ENCODE measurements around the gene MPPED2. TPM values are rescaled to one million over a fixed set of nuclear protein-coding genes. Genes with fewer than 3 reads are reported as not detected.

MPPED2 gene
- total and polyA plus RNA-seq, 2 of the 13 experiments (the other 11 are each of a cell fraction or from before 2014, with no cell fraction given) = not detected

- TF ChIP-seq EHMT2 (IDR thresholded peaks at IDR 0.05; ENCODE audit: borderline replicate concordance, low read depth, low read length) (no peak), GATAD1 (CRISPR knock-in tag; IDR thresholded peaks at IDR 0.05) (no peak), KDM5A (IDR thresholded peaks at IDR 0.05; ENCODE audit: borderline replicate concordance, low read length) (no peak), PHF20 (CRISPR knock-in tag; IDR thresholded peaks at IDR 0.05) (no peak), ZGPAT (CRISPR knock-in tag; IDR thresholded peaks at IDR 0.05) (peak; percentile 72), ZKSCAN8 (CRISPR knock-in tag; IDR thresholded peaks at IDR 0.05; ENCODE audit: borderline replicate concordance) (0 out of 2 replicates have a peak, but pooled peaks have one; percentile 18), NR1H2 (CRISPR knock-in tag; IDR thresholded peaks at IDR 0.05; ENCODE audit: borderline replicate concordance, low read depth) (no peak), PAF1 (CRISPR knock-in tag; IDR thresholded peaks at IDR 0.05) (no peak), MTF1 (CRISPR knock-in tag; IDR thresholded peaks at IDR 0.05) (no peak), THAP9 (CRISPR knock-in tag; IDR thresholded peaks at IDR 0.05; ENCODE audit: borderline replicate concordance) (no peak), HOMEZ (CRISPR knock-in tag; IDR thresholded peaks at IDR 0.05; ENCODE audit: low read depth) (peak; percentile 58; the same call in 1 of the 2 replicates), KLF11 (CRISPR knock-in tag; IDR thresholded peaks at IDR 0.05) (0 out of 2 replicates have a peak, but pooled peaks have one; percentile 31), HNRNPUL1 (IDR thresholded peaks at IDR 0.05; ENCODE audit: low read depth, low read length) (no peak), ZNF256 (CRISPR knock-in tag; conservative IDR thresholded peaks at IDR 0.05) (no peak), POLR2AphosphoS2 (IDR thresholded peaks at IDR 0.05; ENCODE audit: low read depth, low read length) (no peak), IKZF5 (CRISPR knock-in tag; IDR thresholded peaks at IDR 0.05) (peak; percentile 60; the same call in 1 of the 2 replicates), TBP (CRISPR knock-in tag; IDR thresholded peaks at IDR 0.05) (no peak)
- TF ChIP-seq, protein P1, sequence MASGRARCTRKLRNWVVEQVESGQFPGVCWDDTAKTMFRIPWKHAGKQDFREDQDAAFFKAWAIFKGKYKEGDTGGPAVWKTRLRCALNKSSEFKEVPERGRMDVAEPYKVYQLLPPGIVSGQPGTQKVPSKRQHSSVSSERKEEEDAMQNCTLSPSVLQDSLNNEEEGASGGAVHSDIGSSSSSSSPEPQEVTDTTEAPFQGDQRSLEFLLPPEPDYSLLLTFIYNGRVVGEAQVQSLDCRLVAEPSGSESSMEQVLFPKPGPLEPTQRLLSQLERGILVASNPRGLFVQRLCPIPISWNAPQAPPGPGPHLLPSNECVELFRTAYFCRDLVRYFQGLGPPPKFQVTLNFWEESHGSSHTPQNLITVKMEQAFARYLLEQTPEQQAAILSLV (CRISPR knock-in tag; IDR thresholded peaks at IDR 0.05; ENCODE audit: borderline replicate concordance) = no peak
- TF ChIP-seq, protein P2, sequence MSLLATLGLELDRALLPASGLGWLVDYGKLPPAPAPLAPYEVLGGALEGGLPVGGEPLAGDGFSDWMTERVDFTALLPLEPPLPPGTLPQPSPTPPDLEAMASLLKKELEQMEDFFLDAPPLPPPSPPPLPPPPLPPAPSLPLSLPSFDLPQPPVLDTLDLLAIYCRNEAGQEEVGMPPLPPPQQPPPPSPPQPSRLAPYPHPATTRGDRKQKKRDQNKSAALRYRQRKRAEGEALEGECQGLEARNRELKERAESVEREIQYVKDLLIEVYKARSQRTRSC (CRISPR knock-in tag; IDR thresholded peaks at IDR 0.05; ENCODE audit: low read depth) = no peak
Observed at GRCh38 chr11:30488304-30488998, 97.7 kb downstream of the MPPED2 start (continued).
